G401.6 (cell line): ENCODE data around the gene FAM20A.

Experiments used
- FAIRE-seq: peaks from 2 replicates; lab custom pipeline; 2012; peaks lifted over from hg19 to GRCh38; lab: Jason Lieb, UNC

Gene FAM20A

DNA sequence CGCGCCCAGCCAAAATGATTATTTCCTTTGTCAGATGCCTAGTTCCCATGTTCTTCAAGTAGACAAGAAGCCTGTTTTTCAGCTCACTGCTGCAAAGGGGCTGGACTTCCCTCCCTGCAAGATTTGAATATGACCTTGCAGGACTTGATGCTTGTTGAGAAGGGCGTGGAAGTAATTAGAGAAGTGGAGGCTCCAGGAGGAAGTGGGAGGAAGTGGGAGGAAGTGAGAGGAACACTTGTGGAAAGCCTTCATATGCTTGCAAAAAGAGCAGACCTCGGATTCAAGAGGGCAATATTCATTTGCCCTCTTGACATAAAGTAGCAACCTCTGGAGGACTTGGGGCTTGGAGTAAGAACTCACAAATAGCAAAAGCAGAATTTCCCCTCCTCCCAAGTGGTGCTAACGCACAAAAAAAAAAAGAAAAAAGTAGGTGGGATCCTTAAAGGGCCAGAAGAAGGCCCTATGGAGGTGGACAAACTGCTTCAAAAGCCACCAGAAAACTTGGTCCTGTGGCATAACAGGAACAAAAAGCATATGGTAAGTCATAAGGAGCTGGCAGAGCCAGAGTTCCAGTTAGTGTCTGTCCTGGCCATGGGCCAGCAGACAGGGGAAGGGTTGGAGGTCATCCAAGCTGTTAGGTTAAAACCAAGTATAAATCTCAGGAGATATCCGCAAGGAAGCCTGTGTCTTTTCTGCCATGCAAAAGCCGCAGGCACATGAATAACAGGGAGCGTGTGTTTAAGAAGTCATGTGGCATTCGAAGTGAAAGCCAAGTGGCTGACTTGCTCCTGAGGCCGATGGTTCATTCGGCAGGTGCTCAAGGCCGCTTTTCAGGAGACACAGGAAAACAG is 109.6 kb downstream of the FAM20A start:
- FAIRE-seq: no peak

DNA sequence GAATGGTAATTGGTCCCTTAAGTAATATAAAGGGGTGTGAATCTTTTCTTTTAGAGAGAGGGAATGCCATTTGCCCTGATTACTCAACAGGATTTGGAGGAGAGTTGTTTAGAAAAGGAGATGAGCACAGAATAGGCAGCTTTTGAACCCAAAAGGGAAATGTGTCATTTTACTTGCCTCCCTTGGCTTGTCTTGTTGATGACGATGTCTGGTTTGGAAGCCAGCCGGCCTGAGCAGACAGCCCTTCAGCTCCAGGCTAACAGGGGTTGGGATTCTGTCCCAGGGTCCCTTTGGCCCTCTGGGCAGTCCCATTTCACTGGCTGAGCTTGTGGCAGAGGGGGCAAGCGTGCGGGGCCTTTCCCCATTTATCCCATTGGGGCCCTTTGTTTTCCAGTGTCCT is 111.2 kb downstream of the FAM20A start:
- no peak for FAIRE-seq
